Myocyte (in vitro differentiated cells): ENCODE results near the gene RCHY1. TPM values are rescaled to one million over a fixed set of nuclear protein-coding genes. Genes with fewer than 3 reads are reported as not detected.
"Not testable (repeated sequence)": the region's sequence is repeated elsewhere in the genome, so short reads cannot be mapped to it uniquely, and the experiment has no call there.

ENCODE experiments used
- DNase-seq: peaks from one replicate; pipeline ENCODE4 v3.0.0-alpha.2; 2012; ENCODE audit warnings: low read depth
- polyA plus RNA-seq: library from polyadenylated mRNA; unstranded; fragments of >200 nt; gene quantifications from one replicate; pipeline ENCODE4 v1.2.1, GENCODE V29; 2012; ENCODE audit warnings: missing spikeins
- total RNA-seq: library from RNA; depleted of rRNA; stranded (reverse); fragments of >200 nt; gene quantifications from 2 replicates; pipeline ENCODE4 v1.2.3, GENCODE V29; 2014

RCHY1 gene
- total RNA-seq: 38.5 and 44.8 TPM in 2 replicates
- 20.6 TPM for polyA plus RNA-seq

DNA sequence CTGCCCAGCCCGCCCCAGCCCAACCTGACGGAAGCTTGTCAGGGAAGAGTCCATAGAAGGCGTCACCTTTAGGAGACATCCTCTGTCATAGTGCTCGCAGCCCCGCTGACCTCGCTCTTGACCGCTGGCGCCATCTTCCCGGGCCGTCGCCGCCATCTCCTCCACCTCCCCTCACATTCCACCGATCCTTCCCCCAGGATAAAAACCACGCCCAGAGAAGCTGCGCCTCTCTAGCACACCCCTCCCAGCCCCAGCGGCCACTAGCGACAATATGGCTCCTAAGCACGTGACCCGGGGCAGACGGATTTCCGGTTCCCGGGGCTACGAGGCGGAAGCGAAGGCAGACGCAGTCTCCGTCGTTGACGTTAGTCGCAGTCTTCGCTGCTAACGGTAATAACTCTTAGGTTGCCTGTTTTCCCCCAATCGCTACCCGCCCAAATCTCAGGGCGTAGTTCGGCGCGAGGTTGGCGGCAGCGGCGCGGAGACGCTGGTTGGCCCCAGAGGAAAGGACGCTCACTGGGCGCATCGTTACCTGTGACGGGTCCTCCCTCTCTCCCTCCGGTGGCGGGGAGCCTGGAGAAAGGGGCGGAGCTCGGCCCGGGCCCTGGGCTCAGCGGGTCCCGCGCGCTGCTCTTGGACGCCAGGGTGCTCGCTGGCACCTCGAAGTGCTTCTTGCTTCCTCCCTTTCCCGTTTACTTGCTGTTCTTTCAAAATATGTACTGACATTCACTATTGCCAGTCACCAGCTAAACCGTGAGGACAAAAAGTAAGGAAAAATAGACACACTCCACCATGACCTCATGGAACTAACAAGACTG is at the start of gene RCHY1, which contains the start of gene THAP6:
TSS of gene RCHY1 (minus strand) at position 273 of the 818 bp plus-strand sequence. CDS start at position 156, 117 bp downstream.
TSS of gene THAP6 (plus strand) at position 343 of the 818 bp plus-strand sequence. CDS start 980 bp downstream, outside the sequence.
- DNase-seq: peak; percentile 98

DNA sequence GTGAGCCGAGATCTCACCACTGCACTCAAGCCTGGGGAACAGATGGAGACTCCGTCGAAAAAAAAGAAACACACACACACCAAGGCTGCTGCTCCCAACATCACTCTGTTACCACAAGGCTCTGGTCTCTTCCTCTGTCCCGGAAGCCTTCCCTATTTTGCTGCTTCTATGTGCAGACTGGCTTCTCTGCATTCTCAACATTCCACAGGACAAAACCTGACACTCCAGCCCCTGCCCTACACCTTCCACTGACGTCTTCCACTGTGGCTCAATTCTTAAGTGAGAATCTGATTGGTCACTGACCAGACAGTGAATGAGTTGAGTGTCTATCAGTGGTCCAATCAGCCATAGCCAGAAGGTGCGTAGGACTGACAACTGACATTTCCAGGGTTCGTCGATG is 47.6 kb upstream of the RCHY1 start:
- DNase-seq: no peak

DNA sequence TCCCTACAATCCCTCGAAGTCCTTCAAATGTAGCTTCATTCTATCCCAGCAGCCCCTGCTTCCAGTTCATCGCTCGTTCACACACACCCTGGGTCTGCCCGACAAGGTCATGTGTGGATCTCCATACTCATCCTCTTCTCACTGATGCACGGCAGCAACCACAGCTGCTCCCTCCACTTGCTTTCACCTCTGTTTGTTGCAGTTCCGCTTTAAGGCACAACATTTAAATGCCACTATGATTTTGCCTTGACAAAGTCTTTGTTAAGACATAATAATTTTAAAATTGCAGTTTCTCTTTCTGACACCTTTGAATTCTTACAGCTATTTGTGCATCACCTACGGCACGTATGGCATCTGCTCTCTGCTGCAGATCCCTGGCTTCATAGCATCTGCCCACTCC is 43.5 kb upstream of the RCHY1 start:
- DNase-seq: no peak

DNA sequence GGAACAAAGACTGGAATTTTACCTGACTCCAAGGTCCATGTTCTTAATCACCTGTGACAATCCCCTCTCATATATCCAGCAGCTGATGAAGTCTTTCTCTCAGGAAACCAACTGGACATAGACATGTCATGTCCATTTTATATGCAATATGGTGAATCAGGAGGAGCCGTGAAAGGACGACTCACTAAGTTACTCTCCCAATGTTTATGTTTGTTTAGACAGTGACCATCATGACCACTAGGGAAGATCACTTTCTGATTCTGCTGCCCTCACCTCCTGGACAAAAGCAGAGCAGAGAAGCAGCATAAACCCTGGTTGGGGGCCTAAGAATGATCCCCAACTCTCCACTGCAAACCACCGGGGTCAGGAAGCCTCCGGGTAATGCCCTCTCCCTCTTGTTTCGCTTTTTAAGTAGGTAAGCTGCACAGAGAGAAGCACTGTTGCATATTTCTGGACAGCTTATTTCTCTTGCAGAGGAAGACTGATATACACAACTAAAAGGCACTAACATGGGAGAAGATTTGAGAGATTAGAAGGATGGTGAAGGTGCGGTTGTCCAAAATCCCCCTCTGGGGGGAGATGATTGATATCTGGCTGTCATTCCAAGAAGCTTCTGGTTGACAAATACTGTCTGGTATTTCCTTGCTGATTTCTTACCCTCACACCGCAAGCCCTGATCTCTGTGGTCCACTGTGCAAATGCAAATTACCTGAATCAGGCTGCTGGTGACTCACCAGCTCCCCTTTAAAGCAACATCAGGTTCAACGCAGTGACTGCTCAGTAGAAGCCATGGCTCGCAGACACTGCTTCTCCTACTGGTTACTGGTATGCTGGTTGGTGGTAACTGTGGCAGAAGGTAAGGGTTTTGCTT is 41.3 kb upstream of the RCHY1 start, which contains the start of gene ODAPH:
TSS of gene ODAPH (plus strand) at position 773 of the 871 bp plus-strand sequence. CDS start at position 790, 17 bp downstream.
- DNase-seq: peak; percentile 52

DNA sequence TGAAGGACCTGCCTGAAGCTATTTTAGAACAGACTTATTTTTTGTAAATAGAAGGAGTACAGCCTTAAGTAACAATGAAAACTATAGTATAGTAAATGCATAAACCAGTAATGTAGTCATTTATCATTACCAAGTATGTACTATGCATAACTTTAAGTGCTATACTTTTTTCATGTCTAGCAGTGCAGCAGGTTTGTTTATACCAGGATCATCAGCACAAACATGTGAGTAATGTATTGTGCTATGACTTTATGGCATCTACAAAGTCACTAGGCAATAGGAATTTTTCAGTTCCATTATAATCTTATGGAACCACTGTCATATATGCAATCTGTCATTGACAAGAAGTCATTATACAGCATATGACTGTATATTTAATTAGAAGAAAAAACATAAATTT is 38.2 kb upstream of the RCHY1 start:
- no peak for DNase-seq

DNA sequence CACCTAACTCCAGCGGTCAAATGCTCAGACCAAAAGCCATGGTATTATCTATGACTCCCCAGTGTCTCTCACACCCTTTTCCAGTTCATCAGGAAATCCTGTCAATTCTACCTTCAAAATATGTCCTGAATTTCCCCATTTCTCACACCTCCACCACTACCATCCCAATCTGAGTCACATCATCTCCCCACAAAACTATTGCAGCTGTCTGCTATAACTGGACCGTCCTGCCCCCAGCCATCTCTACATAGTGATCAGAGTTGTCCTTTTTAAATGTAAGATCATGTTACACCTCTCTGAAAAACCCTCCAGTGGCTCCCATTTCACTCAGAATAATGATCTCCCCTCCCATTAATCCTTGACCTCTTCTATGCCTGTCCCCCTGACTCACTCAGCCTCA is 34.8 kb upstream of the RCHY1 start:
- peak; percentile 64 for DNase-seq

DNA sequence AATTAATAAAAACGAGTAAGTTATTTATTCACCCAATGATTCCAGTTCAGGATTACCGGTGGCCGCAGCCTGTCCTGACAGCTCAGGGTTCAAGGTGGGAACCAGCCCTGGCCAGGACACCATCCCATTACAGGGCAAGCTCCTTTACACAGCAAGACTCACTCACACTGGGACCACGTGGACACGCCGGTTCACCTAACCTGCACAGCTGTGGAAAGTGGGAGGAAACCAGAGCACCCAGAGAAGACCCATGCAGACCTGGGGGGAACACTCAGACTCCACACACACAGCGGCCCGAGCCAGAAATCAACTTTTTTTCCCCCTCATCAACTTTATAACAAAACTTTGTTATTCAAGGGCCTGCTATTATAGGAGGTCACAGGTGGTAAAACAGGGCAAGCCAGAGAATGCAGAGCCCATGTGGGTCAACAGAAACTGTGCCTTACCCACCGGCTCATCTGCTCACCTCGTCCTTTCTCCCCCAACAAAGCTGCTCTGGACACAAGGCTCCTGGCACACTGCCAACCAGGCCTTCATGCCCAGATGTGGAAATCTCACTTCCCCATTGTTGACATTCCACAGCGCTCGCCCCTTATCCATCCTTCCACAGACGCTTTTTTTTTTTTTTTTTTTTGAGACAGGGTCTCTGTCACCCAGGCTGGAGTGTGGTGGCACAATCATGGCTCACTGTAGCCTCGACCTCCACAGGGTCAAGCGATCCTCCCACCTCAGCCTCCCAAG is 33.6 kb upstream of the RCHY1 start:
- peak; percentile 18 for DNase-seq

DNA sequence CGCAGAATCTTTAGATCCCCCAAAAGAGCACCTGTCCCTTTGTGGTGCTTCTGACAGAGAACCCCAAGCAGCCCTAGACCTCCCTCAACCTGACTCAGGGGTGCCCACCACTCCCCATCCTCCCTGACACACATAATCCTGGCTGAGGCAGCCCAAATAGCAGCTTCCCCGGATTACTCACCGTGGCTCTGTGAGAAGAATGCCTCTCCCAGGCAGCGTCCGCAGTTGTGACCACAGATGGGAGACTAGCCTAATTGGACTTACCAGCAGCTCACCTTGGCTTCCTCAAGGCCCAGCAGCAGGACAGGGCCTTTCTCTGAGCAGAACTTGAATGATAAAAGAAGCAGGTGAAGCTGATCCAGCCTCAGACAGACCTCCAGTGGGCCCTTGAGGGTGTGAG is 31.3 kb upstream of the RCHY1 start:
- DNase-seq: peak; percentile 45

DNA sequence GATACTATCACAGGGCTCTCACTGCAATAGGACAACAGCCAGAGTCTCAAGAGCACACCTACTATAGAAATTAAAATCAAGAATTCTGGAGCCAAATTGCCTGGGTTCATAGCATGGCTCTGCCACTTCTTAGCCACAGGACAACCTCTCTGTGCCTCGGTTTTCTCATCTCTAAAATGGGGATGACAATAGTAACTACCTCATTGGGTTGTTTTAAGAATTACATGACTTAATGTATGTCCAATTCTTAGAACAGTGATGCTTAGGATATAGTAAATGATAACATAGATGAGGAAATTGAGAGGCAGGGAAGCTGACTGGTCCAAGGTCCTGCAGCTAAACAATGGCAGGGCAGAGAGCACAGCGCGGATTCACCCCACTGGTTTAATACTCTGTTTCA is 30.7 kb upstream of the RCHY1 start:
- no peak for DNase-seq

DNA sequence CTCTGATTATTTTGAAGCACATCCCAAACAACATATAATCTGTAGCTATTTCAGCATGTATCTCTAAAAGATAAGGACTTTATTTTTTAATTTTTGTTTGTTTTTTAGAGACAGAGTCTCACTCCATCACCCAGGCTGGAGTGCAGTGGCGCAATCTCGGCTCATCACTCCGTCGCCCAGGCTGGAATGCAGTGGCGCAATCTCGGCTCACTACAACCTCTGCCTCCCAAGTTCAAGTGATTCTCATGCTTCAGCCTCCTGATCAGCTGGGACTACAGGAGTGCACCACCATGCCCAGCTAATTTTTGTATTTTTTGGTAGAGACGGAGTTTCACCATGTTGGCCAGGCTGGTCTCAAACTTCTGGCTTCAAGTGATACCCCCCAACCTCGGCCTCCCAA is 30.0 kb upstream of the RCHY1 start:
- not testable (repeated sequence) for DNase-seq

DNA sequence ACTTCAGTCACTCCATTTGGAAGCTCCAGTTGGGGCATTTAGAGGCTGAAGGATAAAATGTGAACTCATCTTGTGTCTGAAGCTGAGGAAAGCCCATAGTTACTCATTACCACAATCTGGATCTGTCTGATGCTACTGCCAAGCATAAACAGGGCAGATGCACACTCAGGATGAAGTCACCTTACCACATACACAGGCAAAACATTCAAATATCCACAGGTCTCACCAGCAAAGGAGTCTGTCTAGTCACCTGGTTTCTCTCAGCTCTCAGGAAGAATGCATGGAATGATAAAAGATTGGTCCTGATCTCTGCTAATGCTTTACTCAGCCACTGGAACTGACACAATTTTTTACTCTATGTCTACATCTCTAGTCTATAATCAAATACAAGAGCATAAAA is 28.6 kb upstream of the RCHY1 start:
- DNase-seq: peak; percentile 18

DNA sequence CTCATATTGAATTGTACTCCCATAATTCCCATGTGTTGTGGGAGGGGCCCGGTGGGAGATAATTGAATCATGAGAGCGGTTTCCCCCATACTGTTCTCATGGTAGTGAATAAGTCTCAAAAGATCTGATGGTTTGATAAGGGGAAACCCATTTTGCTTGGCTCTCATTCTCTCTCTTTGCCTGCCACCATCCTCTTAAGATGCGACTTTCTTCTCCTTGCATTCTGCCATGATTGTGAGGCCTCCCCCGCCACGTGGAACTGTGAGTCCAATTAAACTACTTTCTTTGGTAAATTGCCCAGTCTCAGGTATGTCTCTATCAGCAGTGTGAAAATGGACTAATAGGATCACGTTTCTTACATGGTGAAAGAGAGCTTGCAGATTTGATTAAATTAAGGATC is 23.1 kb upstream of the RCHY1 start:
- not testable (repeated sequence) for DNase-seq

DNA sequence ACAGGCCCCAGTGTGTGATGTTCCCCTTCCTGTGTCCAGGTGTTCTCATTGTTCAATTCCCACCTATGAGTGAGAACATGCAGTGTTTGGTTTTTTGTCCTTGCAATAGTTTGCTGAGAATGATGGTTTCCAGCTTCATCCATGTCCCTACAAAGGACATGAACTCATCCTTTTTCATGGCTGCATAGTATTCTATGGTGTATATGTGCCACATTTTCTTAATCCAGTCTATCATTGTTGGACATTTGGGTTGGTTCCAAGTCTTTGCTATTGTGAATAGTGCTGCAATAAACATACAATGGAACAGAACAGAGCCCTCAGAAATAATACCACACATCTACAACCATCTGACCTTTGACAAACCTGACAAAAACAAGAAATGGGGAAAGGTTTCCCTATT is 19.7 kb upstream of the RCHY1 start:
- DNase-seq: not testable (repeated sequence)

DNA sequence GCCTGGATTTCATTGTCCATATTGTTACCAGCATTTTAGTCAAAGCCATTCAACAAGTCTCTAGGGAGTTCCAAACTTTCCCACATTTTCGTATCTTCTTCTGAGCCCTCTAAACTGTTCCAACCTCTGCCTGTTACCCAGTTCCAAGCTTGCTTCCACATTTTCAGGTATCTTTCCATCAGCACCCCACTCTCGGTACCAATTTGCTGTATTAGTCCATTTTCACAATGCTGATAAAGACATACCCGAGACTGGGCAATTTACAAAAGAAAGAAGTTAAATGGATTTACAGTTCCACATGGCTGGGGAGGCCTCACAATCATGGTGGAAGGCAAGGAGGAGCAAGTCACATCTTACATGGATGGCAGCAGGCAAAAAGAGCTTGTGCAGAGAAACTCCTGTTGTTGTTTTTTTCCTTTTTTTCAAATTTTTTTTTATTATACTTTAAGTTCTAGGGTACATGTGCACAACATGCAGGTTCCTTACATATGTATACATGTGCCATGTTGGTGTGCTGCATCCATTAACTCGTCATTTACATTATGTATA is 19.2 kb upstream of the RCHY1 start:
- DNase-seq: not testable (repeated sequence)

DNA sequence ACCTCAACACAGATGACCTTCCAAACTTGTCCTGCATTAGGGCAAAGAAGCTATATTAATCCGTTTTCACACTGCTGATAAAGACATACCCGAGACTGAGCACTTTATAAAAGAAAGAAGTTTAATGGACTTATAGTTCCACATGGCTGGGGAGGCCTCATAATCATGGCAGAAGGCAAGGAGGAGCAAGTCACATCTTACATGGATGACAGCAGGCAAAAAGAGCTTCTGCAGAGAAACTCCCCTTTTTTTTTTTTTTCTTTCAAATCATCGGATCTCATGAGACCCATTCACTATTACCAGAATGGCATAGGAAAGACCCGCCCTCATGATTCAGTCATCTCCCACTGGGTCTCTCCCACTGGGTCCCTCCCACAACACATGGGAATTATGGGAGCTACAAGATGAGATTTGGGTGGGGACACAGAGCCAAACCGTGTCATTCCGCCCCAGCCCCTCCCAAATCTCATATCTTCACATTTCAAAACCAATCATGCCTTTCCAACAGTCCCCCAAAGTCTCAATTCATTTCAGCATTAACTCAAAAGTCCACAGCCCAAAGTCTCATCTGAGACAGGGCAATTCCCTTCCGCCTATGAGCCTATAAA is 17.4 kb upstream of the RCHY1 start:
- not testable (repeated sequence) for DNase-seq

DNA sequence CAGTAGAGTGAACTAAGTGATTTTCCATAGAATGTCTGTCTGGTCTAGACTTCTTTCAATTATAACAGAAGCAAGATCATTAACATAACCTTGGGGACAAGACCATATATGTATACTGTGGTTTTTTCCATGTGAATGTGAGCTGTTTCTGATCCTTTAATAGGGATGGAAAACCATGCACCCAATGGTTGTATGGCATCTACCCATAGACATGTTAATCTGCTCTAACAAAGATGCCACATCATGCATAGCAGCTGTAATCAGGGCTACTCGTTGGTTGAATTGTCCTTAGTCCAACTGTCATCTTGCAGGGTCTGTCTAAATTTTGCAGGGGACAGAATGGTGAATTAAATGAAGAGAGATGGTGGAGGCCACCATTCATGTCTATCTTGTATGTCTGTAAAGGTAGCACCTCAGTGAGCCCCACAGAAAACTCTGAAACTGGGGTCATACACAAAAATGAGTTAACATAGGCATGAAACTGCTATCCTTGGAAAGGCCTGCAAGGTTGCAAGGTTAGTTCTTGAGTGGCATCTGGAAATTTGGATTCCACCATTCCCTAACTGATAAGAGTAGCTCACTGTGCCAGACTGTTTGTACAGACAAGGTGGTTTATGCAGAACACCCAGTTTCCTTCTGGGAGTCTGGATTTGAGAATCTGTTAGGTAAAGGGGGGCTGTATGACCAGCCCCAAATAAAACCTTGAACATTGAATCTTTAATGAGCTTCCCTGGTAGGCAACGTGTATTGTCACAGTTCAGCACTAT is 16.5 kb upstream of the RCHY1 start:
- no peak for DNase-seq

DNA sequence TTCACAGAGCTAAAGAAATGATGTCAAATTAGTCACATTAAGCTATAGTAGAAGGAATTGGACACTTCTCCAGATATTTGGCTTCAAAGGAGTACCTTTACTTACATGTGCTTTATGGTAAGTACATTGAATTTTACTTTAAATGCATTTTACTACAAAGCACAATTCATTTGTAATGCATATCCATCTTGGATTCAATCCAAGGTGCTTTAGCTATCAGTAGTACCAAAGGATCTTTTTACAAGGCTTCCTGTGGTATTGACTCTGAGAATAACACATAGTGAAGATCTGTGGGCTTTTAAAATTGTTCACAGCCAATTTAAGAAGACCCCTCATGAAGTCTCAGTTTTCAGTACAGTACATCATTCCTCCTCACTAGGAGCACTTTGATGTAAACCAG is 13.3 kb upstream of the RCHY1 start:
- DNase-seq: no peak

DNA sequence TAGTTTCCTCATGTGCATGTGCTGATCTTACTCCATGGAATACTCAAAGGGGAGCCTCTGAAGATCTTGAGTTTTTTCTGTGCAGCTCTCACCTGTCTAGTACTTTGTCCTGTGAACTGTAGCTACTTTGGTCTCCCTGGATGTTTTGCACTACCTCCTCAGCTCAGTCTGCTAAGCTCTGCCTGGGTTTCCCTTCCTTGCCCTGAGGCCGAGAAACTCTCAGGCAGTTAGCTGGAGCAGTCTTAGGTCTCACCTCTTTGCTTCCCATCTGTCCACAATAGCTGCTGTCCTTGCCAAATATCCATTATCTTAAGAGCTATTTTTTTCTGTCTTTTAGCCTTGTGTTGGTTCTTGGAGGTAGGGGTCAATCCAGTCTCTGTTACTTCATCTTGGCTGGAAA is 11.7 kb upstream of the RCHY1 start:
- DNase-seq: no peak

DNA sequence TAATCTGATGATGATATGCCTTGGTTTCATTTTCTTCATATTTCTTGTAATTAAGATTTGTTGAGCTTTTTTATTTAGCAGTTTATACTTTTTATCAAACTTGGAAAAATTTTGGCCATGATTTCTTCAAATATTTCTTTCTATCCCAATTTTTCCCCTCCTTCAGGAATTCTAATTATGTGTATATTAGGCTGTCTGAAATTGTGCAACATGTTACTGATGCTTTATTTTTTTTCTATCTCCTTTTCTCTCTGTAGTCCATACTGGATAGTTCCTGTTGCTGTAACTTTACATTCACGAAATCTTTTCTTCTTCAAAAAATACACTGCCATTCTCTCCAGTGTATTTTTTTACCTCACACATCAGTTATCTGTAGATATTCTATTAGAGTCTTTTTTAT is 10.9 kb upstream of the RCHY1 start:
- DNase-seq: no peak

DNA sequence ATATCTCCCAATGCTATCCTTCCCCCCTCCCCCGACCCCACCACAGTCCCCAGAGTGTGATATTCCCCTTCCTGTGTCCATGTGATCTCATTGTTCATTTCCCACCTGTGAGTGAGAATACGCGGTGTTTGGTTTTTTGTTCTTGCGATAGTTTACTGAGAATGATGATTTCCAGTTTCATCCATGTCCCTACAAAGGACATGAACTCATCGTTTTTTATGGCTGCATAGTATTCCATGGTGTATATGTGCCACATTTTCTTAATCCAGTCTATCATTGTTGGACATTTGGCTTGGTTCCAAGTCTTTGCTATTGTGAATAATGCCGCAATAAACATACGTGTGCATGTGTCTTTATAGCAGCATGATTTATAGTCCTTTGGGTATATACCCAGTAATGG is 5.2 kb upstream of the RCHY1 start:
- DNase-seq: not testable (repeated sequence)
